ENCODE results near the gene NKX3-2.

NKX3-2 gene

DNA sequence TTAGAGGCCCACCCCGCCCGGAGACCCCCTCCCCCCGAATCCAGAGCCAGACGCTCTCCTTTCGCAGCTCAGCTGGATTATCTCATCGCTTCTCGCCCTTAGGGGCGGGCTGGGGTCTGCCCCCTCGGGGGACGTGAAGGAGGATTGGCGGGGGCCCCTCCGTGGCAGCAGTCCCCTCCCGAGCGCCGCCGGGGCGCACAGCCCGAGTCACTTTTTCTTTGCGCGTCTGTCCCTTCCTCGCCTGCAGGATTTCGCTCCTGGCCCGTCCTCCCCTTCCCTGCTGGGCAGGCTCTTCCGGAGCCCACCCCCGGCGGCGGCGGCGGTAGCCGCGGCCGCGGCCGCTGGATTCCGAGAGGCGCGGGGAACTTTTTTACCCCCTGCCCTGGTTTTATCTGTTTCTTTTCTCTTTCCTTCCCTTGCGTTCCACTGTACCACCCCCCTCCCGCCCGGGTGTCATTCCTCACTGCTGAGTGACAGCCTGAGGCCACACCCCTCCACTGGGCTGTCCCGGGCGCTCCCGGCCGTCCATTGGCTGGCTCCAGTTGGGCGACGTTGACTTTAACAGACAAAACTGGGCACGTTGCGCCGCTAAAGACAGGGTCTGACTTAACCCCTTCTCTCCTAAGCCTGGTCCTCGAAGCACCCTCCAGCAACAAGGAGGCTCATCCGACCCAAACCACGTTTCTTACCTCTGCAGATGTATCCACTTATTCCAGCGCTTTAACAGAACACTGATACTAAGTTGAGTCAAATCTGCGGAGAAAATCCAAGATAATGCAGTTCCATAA is 492 bp upstream of the NKX3-2 start:
- peak; percentile 74 for DNase-seq

DNA sequence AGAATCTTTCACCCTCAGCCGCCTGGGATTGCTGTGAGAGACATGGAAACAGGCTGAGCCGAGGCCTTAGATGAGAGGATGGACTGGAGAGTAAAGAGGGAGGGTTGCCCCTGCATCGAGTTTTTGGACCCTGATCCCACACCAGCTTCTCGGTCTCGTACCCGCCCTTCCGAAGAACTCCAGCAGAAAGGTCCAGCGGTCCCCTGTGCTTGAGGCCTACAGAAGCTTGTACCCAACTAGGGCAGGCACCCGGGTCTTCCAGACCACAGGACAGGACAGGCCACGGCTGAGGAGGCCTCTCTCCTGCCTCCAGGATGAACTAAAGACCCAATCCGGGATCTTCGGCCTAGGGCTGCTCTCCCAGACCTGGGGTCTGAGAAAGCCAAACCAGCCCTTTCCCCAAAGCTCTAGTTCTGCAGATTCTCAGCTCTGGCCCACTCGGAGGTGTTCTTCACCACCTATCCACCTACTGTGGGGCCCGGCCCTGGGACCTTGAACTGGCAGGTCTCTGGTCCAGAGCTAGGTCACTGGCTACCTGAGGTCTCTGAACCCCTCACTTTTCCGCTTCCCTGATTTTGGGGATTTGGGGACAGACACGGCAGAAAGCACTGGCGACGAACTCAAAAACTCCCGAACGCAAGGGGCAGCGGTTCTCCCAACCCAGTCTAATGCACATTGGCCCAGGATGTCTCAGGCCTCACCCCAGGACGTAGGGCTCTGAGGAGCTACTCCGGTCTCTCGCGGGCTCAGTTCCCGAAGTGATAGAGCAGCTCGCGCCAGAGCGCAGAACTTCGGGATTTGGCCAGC is 1.1 kb downstream of the NKX3-2 start:
- DNase-seq = no peak

DNA sequence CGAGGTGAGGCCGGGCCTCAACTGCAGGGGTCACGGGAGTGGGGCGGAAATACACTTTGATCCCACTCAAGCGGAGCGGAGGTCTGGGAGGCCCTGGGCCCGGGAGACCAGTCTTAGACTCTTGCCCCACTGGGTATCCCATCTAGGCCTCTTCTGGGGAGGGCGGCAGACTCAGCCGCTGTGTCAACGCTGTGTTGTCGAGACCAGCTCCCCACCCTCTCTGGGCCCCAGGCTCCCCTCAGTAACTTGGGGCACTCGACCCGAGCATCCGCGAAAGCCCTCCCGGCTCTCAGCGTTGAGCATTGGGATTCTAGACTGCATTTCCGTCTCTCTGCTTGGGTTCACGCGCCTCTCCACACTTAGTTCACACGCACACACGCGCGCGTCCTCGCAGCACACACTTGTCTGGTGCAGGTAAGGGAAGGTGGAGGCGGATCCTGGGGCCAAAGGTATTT is 1.7 kb downstream of the NKX3-2 start:
- no peak for DNase-seq

DNA sequence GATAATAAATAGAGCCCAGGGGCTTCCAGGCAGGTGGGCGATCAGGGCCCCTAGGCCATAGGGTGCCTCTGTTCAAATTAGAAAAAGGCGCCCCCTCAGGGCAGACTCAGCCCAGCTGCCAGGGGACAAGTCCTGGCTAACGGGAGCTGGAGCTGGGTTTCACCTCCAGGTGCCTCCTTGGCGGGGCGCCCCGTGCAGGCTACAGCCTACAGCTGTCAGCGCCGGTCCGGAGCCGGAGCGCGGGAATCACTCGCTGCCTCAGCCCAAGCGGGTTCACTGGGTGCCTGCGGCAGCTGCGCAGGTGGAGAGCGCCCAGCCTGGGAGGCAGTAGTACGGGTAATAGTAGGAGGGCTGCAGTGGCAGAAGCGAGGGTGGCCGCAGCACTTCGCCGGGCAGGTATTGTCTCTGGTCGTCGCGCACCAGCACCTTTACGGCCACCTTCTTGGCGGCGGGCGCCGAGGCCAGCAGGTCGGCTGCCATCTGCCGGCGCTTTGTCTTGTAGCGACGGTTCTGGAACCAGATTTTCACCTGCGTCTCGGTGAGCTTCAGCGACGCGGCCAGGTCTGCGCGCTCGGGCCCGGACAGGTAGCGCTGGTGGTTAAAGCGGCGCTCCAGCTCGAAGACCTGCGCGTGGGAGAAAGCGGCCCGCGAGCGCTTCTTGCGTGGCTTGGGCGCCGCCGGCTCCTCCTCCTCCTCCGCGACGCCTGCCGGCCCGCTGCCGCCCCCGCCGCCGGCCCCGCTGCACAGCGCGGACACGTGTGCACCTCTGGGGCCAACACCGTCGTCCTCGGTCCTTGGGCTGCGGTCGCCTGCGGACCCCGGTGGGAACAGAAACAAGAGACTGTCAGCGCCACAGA is 2.4 kb downstream of the NKX3-2 start:
- DNase-seq = no peak

DNA sequence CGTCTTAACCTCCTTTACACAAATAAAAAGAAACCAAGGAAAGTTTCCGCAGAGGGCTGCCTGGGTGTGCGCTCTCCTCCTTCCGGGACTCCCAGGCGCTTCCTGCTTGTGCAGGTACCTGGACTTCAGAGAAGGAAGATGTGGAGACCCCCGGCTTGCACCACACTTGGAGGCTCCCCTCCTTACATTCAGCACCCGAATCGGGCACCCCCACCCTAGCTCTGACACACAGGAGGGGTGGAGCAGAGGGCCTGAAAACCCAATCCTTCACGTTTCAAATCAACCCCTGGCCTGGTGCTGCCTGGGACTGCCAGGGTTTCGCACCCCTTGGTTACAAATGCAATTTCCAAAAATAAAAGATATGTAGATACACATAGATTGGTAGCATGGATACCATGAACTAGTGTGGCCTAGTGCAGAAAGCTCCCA is 3.1 kb downstream of the NKX3-2 start:
- no peak for DNase-seq

DNA sequence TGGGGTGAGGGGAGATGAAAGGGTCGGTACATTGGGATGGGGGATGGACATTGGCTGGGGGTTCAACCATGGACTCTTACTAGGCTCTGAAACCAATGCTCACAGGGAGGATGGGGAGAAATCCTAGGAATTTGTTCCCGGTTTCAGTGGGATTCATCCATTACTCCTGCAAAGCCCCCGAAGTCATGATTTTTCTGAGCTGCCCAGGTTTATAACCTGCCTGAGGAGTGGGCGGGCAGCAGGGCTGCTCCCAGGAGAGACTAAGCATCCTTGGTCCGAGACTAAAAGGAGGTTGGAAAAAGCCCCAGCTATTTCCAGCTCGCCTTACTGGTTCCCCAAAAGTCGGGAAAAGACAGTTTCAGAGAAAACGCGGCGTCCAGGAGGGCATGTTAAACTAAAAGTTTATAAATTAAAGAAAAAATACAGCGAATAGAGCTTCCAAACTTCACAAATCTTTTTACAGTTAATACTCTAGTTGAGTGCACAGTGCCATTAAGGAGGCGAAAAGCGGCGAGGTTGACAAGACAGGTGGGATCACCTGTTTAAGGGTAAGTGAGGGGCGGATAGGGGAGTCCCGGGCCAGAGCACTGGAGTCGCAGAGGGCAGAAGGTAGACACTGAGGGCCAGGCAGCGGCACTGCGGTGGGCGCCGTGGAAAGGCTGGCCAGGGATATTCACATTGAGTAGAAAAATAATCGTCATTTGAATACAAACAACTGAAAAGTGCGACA is 3.7 kb downstream of the NKX3-2 start:
- no peak for DNase-seq

DNA sequence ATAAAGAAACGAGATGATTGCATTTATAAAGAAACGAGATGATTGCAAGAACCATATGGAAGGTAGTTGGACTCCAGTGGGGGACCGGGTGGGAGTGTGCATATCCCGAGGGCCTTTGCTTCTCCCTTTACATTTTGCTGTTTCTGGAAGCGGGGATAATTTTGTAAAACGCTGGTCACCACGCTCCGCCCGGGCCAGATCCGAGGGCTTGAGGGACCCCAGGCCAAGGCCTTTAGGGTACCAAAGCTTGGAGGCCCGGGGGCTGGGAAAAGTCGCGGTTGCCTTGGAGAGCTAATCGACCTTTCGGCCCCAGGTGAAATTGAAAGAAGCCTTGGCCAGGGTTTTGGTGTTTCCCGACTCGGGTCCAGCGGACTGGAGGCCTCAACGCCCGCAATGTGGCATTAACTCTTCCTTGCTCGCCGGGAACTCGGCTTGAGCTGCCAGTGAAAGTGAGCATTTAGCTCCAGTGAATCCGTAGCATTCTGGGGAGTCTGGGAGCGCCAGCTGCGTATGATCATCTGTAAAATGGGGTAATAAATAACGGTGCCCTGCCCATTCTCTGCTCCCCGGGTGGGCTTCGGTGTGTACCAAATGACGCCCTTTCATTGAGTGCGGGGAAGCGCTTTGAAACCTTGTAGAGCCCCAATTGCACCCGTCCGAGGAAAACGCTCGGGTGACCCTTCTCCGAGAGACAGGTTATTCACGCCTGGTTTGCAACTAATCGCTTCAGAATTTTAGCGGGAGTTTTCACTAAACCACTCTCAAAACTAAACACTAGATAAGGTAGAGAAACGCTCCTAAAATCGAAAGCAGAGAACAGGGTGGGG is 4.5 kb downstream of the NKX3-2 start:
- no peak for DNase-seq

DNA sequence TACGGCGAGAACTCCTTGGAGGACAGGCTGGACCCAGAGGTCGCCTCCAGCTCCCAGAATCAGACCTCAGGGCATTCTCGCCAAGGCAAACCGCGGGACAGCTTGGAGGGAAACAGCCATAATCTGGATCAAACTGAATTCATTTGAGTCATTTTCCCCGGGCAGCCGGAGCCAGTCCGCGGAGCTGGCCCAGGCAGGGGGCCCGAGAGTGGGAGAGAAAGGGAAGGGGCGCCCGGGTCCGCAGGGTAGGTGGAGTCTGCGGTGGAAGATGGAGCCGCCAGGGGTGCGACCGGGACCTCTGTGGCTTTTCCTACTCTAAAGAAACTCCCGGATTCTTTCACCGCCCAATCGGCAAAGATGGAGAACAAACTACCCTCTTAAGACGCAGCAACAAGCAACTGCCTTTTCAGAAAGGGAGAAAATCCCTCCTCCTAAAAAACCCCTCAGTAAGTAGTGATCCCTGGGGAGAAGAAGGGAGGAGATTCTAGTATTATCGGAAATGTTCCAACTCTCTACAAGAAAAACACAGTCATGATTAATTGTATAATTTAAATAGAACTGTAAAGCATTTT is 5.2 kb downstream of the NKX3-2 start:
- DNase-seq = no peak

DNA sequence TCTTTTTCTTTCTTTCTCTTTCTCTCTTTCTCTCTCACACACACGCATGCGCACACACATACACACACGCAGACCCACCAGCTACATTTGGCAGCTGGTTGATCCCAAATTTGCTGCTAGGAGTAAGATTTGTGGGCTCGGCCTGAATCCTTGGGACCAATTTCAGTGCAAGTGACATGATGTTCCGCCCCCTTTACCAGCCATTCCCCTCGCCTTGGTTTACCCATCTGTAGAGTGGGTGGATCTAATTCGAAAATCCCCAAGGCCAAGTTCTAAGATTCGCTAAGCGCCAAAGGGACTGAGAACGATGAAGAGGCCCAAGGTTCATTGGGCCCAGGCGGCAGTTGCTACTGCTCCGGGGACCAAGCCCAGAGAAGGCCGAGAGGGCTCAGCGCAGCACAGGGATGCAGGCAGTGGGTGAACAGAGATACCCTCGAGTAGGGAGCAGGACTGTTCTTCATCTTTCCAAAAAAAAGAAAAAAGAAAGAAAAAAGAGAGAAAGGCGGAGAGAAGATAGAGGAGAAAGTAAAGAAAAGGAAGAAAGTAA is 5.8 kb downstream of the NKX3-2 start:
- no peak for DNase-seq

DNA sequence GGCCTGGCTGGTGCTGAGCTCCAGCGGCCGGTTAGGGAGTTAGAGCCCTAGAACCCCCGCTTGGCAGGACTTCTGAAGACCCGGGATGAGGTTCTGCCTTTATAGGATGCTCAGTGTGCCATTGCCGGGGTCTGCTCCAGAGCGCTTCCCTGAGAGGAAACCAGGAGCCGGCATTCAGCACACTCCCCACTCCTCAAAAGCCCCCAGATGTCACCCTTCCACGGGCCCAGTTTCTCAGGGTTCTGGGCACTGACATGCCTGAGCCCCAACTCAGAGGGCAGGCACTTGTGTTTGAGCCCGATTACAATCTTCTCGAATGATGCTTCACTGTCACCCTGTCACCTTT is 6.5 kb downstream of the NKX3-2 start:
- DNase-seq = no peak

DNA sequence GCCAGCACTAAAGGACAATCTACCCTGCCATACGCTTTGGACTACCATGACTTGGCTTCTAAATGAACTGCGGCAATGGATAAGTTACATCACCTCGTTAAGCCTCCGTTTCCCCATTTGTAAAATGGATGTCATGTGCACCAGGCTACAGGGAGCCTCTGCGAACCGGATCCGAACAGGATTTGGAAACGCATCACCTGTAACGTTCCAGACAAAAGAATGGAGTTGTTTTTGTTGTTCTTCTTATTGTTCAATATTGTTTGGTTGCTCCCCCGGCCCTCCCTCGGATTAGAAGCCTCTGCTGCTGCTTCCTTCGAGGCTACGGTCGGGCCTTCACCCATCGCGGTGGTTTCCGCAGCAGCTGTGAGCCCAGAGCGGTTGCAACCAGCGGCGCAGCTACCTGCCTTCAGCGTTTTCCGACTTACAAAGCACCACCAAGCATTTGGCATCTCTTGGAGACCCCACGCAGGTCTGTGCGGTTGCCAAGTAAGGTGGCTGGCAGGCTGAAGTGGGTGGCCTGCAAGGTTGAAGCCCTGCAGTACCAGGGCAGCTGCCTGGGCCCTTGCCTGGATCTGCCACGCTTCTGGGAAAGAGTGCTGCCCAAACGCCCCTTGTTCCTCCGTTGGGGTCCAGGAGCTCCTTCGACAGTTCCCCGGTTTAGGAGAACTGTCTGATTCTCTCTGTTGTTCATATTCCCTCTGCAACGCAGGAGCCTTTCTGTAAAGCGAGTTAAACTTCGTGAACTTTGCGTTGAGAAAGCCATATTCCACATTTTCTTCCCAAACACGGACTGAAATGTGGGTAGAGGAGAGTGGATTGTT is 7.1 kb downstream of the NKX3-2 start:
- DNase-seq = no peak

DNA sequence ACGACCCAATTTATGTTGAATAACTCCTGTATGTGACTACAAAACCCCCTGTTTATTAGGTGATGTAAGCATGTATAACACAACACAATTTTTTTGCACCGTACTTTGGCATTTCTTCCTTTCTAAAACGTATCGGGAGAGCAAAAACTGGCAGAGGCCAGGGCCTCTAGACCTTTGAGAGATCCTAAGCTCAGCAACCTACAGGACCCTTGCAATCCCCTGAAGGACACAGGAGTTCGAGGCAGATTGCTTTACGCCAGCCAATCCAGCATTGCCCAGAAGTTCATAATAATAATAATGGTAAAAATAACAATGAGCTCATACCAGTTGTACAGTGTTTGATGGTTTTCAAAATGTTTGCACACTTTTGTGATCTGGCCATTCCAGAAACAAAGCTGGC is 7.7 kb downstream of the NKX3-2 start:
- no peak for DNase-seq

DNA sequence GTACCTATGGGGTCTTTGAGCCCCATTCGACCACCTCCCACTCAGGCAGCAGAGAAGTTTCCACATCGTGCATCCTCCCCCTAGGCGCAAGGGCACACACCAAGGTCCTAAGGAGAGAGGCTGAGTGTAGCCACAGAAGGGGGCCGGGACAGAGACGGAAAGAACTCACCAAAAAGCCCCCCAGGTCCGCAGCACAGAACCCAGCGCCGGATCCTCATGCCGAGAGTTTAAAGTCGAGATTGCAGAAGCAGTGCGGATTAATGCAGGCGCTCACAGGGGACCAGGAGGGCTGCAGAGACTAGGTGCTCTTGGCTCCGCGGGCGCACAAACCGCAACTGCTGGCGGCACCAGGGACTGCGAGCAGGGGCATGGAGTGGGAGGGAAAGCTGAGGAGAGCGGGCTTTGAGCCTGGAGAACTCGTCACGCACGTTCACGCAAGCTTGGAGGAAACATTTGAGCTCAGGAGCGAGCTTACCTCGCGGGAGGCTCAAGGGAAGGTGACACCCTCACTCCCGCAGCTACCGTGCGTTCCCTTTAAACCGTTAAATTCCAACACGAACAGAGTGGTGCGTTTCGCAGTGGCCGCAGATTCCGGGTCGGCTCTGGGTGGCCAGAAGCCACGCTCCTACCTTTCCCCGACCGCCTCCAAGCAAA is 8.5 kb downstream of the NKX3-2 start:
- DNase-seq = no peak

DNA sequence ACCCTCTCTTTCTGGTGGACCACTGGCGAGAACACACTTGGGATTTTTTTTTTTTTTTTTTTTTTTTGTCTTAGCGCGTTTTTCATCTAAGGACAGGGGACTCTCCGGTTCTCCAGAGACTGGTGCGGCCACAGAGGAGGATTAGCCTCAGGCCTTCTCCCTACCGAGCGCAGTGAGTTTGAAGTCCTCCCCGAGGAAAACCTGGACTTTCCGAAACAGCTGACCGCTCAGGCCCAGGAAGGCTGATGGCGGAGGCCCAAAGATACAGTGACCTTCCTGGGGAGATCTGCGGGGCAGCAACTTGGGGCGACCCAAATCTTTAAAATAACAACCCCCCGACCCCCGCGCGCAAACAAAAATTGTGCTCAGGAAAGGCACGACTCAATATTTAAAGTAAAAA is 9.2 kb downstream of the NKX3-2 start:
- no peak for DNase-seq

DNA sequence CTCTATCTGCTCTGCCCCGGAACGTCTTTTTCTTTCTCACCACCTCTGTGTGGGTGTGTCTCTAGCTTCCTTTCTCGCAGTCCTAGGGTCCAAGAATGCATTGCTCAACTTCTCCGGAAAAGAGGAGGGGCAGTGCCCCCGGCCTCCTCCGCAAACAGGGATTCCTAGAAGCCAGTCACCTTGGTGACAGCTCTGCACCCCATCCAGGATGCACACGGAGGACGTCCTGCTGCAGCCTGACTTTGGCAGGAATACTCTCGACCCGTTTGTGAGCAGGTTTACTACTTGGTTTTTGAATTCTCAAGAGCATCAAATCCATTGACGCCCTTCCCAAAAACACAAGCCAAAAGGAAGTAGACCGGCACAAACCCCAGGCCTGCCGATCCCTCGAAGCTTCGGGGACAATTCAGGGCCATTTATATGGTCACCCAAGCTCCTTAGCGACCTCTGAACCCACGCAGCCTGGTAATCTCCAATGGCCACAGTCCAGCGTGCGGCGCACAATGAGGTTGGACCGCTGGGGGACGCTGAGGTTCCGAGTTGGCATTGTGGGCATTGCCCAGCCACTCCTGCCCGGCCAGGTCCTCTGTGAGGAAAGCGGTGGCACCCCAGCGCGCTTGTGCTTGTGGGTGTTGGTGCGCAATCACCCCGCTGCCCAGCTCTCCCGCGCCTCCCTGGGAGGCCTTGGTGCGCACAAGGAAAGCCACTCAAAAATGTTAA is 9.8 kb downstream of the NKX3-2 start:
- DNase-seq = no peak

DNA sequence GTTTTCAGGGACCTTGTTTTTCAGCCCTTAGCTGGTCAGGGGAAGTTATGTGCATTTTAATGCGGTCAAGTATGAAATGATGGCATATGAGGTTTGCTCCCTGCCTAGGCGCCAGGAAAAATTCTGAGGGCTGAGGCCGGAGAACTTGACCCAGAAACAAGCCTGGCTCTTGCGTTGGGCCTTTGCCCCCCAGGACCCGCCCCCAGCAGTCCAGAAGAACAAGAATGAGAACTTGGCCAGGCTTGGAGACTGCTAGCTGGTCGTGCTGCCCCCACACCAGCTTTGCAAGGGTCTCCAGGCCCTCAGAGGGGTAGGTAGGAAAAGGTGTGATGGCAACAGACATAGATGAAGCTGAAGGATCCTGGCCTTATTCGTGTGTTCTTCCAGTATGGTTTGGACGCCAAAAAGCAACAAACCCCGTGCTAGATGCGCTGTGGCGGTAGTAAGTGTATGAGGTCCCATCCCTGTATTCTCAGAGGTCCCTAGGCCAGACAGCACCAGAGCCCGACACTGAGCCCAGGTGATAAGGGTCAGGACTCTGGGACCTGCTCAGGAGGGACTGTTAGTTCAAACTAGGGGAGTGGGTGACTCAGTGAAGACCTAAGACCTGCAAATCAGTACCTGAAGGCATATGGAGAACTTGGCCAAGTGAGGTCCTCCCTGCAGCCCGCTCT is 10.5 kb downstream of the NKX3-2 start:
- DNase-seq = no peak

DNA sequence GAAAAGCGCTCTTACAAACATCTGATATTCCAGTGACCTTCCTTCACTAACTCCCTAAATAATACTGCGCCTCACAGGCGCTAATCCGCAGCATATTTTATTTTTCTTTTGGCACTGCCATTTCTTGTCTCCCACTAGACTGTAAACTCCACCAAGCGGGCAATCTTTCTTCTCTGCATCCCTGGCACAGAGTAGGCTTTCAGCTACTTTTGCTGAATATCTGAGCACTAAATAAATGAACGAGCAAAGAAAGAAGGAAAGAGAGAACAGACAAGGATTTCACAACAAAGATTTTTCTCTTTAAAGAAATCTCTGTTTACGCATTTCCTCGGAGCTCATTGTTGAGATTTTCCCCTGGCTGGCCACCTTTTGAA is 12.7 kb downstream of the NKX3-2 start:
- DNase-seq = no peak

Measured in NCI-H146 (cell line).